Keratinocyte (primary cell): ENCODE measurements around the gene E2F6. TPM values are rescaled to one million over a fixed set of nuclear protein-coding genes. Genes with fewer than 3 reads are reported as not detected.

Source experiments
- DNase-seq: peaks from one replicate; pipeline ENCODE4 v3.0.0-alpha.2; 2011; ENCODE audit warnings: low read depth, missing footprints, low spot score
- FAIRE-seq: peaks from 2 replicates; lab custom pipeline; 2011; peaks lifted over from hg19 to GRCh38; lab: Jason Lieb, UNC
- H2AFZ ChIP-seq: 2 replicates; pipeline ENCODE4 v1.6.0; 2012; ENCODE audit warnings: low read length, control low read depth, inconsistent platforms; ENCODE audit not compliant: control insufficient read depth
- H3K27ac ChIP-seq: 2 replicates; pipeline ENCODE4 v1.5.1; 2011; ENCODE audit warnings: low read length; ENCODE audit not compliant: control insufficient read depth, insufficient read depth
- H3K27me3 ChIP-seq: 3 replicates; pipeline ENCODE4 v1.6.0; 2011; ENCODE audit warnings: low read length; ENCODE audit not compliant: control insufficient read depth, insufficient read depth; ENCODE audit errors: extremely low read depth
- H3K36me3 ChIP-seq, 2 experiments: 2 replicates in 1 of 2; 3 replicates in 1 of 2; pipeline ENCODE4 v1.5.1; 2011; ENCODE audit warnings: low read length in 2 of 2, mild to moderate bottlenecking in 1 of 2; ENCODE audit not compliant: control insufficient read depth in 2 of 2, insufficient read depth in 2 of 2; ENCODE audit errors: extremely low read depth in 1 of 2
- H3K4me1 ChIP-seq: 3 replicates; pipeline ENCODE4 v1.5.1; 2011; ENCODE audit warnings: low read length; ENCODE audit not compliant: control insufficient read depth, insufficient read depth; ENCODE audit errors: extremely low read depth
- H3K4me2 ChIP-seq: 3 replicates; pipeline ENCODE4 v1.6.0; 2011; ENCODE audit warnings: low read depth, low read length; ENCODE audit not compliant: control insufficient read depth, insufficient read depth; ENCODE audit errors: extremely low read depth
- H3K4me3 ChIP-seq, 3 experiments: fragments of 200-600 bp in 1 of 3; sonication (generic) in 1 of 3; 2 replicates in 2 of 3; 3 replicates in 1 of 3; pipeline ENCODE4 v1.5.1; 2011 to 2016; ENCODE audit warnings: low read length in 3 of 3, mild to moderate bottlenecking in 3 of 3, control low read depth in 2 of 3, inconsistent platforms in 1 of 3, low read depth in 1 of 3, mixed read lengths in 1 of 3, mixed run types in 1 of 3, moderate library complexity in 1 of 3; ENCODE audit not compliant: control insufficient read depth in 2 of 3, insufficient read depth in 2 of 3; ENCODE audit errors: extremely low read depth in 1 of 3
- H3K79me2 ChIP-seq: 2 replicates; pipeline ENCODE4 v1.6.0; 2012; ENCODE audit warnings: low read length; ENCODE audit not compliant: control insufficient read depth, insufficient read depth
- H3K9ac ChIP-seq: 3 replicates; pipeline ENCODE4 v1.6.0; 2011; ENCODE audit warnings: low read length; ENCODE audit not compliant: control insufficient read depth, insufficient read depth; ENCODE audit errors: extremely low read depth
- H3K9me1 ChIP-seq: 3 replicates; pipeline ENCODE4 v1.6.0; 2011; ENCODE audit warnings: low read length; ENCODE audit not compliant: control insufficient read depth, insufficient read depth; ENCODE audit errors: extremely low read depth
- H3K9me3 ChIP-seq: 2 replicates; pipeline ENCODE4 v1.5.1; 2012; ENCODE audit warnings: low read depth, low read length; ENCODE audit not compliant: control insufficient read depth
- H4K20me1 ChIP-seq: 3 replicates; pipeline ENCODE4 v1.6.0; 2011; ENCODE audit warnings: low read length; ENCODE audit not compliant: control insufficient read depth, insufficient read depth; ENCODE audit errors: extremely low read depth
- EZH2 ChIP-seq: IDR thresholded peaks from one replicate; pipeline ENCODE4 v1.6.1; 2012; ENCODE audit warnings: inconsistent platforms, mild to moderate bottlenecking, low read length, moderate library complexity
- dilution Hi-C: fragments of 300-500 bp; cut with MboI; formaldehyde crosslinking; loops from one replicate; pipeline ENCODE4 v1.7.0; 2020; ENCODE audit warnings: low sequenced_read_pairs; ENCODE audit not compliant: extremely low pct_ligation_motif_present
- polyA plus RNA-seq, 5 experiments: library from polyadenylated mRNA; depleted of rRNA in 3 of 5; stranded (reverse) in 3 of 5; stranded (forward) in 1 of 5; unstranded in 1 of 5; fragments of >200 nt; gene quantifications; 1 replicate in 1 of 5; 2 replicates in 3 of 5; 3 replicates in 1 of 5; pipeline versions ENCODE4 v1.2.1 to v1.2.3, GENCODE V29; 2011 to 2012; ENCODE audit warnings: missing spikeins in 2 of 5, low read depth in 1 of 5, low replicate concordance in 1 of 5
- TF ChIP-seq, protein P1 (sequence below), 3 experiments: IDR thresholded peaks in 1 of 3; conservative IDR thresholded peaks in 1 of 3; optimal IDR thresholded peaks in 1 of 3; 2 replicates in 2 of 3; 3 replicates in 1 of 3; pipeline versions ENCODE3 to v1.5.1; 2011; ENCODE audit warnings: low read length in 3 of 3, mild to moderate bottlenecking in 3 of 3, moderate library complexity in 2 of 3, control low read depth in 1 of 3, inconsistent platforms in 1 of 3; ENCODE audit not compliant: insufficient read depth in 2 of 3; ENCODE audit errors: extremely low read depth in 1 of 3

Gene E2F6
- polyA plus RNA-seq, 1 donor (not counting 4 experiments of a cell fraction or from before 2014, with no cell fraction given) = 13.8 TPM

DNA sequence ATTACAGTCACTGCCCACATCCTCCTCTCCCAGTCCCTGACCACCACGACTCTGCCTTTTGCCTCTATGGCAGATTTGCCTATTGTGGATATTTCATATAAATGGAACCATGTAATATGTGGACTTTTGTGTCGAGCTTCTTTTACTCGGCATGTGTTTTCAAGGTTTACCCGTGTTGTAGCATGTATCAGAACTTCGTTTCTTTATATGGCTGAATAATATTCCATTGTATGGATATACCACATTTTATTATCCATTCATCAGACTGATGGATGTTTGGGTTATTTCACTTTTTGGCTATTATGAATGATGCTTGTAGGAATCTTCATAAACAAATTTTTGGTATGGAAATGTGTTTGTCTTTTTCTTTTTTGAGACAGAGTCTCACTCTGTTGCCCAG is 24.2 kb upstream of the E2F6 start:
- Histone ChIP-seq H3K9me3 (no peaks in the 10 kb centered on the region), H4K20me1 (no peaks in the 10 kb centered on the region), H3K27me3 (peaks cover 13% of the 10 kb centered on the region), H3K27ac (no peak overlapping the region), H3K36me3 (no peaks in the 10 kb centered on the region), H3K4me3 (no peak overlapping the region), H3K79me2 (no peaks in the 10 kb centered on the region), H3K4me2 (no peak overlapping the region), H3K4me1 (no peaks in the 10 kb centered on the region), H2AFZ (no peak overlapping the region), H3K9me1 (no peaks in the 10 kb centered on the region), H3K9ac (no peak overlapping the region)
- dilution Hi-C loops = no loop called here
- TF ChIP-seq, protein P1, sequence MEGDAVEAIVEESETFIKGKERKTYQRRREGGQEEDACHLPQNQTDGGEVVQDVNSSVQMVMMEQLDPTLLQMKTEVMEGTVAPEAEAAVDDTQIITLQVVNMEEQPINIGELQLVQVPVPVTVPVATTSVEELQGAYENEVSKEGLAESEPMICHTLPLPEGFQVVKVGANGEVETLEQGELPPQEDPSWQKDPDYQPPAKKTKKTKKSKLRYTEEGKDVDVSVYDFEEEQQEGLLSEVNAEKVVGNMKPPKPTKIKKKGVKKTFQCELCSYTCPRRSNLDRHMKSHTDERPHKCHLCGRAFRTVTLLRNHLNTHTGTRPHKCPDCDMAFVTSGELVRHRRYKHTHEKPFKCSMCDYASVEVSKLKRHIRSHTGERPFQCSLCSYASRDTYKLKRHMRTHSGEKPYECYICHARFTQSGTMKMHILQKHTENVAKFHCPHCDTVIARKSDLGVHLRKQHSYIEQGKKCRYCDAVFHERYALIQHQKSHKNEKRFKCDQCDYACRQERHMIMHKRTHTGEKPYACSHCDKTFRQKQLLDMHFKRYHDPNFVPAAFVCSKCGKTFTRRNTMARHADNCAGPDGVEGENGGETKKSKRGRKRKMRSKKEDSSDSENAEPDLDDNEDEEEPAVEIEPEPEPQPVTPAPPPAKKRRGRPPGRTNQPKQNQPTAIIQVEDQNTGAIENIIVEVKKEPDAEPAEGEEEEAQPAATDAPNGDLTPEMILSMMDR (optimal IDR thresholded peaks at IDR 0.05 in 1 of 3, IDR thresholded peaks at IDR 0.05 in 1 of 3, conservative IDR thresholded peaks at IDR 0.05 in 1 of 3; ENCODE audit: extremely low read depth in 1 of 3, insufficient read depth in 2 of 3, low read length in 3 of 3) = no peak
- no peak for TF ChIP-seq EZH2
- FAIRE-seq (no peak), DNase-seq (no peak)

- DNase-seq (no peak), FAIRE-seq (no peak)
- Histone ChIP-seq H3K9me3 (no peaks in the 10 kb centered on the region), H3K9me1 (no peaks in the 10 kb centered on the region), H3K4me2 (no peak overlapping the region), H3K4me1 (no peaks in the 10 kb centered on the region), H3K27me3 (peaks cover 17% of the 10 kb centered on the region), H2AFZ (no peak overlapping the region), H3K79me2 (no peaks in the 10 kb centered on the region), H3K27ac (no peak overlapping the region), H3K36me3 (no peaks in the 10 kb centered on the region), H3K4me3 (no peak overlapping the region), H4K20me1 (no peaks in the 10 kb centered on the region), H3K9ac (no peak overlapping the region)
- no peak for TF ChIP-seq EZH2
- TF ChIP-seq, protein P1 (optimal IDR thresholded peaks at IDR 0.05 in 1 of 3, IDR thresholded peaks at IDR 0.05 in 1 of 3, conservative IDR thresholded peaks at IDR 0.05 in 1 of 3; ENCODE audit: extremely low read depth in 1 of 3, insufficient read depth in 2 of 3, low read length in 3 of 3) = no peak
- dilution Hi-C loops = no loop called here
These were observed 22.8 kb upstream of the E2F6 start for GRCh38 chr2:11488809-11489208.
